Stimulated activated CD4-positive, alpha-beta T cell treated with anti-CD3 and anti-CD28 coated beads, Interleukin-4, amount 100 ng/mL, for 4 hours (primary cell): ENCODE results near the gene TTLL4.

ENCODE experiments used
- DNase-seq, 2 experiments: peaks; one replicate each; pipeline ENCODE4 v3.0.0-alpha.2; 2020

TTLL4 gene

DNA sequence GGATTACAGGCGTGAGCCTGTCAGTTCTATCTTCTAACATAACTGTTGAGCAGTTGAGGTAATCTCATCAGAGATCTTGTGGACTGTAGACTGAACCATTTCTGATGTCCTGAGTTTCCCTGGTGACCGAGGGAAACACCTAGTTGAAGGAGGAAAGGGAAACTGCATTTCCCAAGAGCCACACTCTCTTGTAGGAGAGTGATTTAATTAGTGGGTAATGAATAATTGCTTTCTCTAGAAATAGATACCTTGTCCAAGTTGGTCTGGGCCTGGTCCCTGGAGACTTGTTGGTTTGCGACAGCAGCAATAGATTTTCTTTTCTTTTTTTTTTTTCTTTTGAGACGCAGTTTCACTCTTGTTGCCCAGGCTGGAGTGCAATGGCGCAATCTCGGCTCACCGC, 7.4 kb downstream of the TTLL4 start:
- DNase-seq: no peak

DNA sequence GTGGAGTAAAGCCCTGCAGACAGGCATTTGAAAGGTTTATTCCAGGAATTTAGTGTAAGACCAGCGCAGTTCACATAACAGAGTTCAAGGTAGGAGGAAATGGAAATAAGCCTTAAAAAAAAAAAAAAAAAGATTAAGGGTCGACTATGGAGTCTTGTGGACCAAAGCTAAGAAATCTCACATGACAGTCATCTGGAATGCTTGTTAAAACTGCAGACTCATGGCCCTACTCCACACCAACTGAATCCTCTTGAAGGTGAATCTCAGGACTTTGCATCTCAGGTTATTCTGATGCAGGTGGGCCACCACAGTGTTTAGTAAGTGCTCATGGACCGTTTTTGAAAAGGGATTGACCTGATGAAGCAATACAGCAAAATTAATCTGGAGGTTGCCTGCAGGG, 8.8 kb downstream of the TTLL4 start:
- no peak for DNase-seq

DNA sequence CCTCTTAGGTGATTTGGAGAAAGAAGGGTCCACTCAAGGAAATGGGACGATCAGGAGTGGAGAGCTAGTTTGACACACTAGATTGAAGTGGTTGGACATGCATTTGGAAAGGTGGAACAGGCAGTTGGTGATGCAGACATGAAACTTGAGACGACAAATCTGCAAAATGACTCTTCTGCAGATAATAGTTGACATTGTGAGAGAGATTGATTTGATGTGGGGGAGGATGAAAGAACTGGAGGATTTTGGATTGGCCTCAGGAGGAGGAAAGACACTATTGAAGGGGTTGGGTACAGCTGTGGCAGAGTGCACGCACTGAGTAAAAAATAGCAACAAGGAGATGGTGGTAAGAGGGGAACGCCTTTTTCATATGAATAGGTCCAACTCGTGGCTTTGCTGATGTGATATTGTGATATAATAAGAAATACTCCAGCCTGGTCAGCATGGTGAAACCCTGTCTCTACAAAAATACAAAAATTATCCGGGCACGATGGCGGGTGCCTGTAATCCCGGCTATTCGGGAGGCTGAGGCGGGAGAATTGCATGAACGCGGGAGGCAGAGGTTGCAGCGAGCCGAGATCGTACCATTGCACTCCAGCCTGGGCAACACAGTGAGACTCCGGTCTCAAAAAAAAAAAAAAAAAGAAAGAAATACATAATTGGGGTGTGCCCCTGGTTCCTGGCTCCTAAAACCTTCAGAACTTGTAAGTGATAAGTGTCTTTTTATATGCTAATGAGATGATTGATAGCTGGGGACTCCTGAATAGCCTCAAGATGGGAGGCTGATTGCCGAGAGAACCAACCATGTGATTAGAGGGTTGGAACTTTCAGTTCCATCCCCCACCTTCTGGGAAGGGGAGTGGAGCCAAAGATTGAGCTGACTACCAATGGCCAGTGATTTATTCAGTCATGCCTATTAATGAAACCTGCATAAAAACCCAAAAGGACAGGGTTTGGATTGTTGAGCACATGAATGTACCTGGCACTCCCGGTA, 9.7 kb downstream of the TTLL4 start:
- no peak for DNase-seq

GRCh38 chr2:218721488-218721887, 10.9 kb downstream of the TTLL4 start:
- DNase-seq: no peak

- no peak for DNase-seq
Observed at GRCh38 chr2:218721934-218722333, 11.3 kb downstream of the TTLL4 start.

DNA sequence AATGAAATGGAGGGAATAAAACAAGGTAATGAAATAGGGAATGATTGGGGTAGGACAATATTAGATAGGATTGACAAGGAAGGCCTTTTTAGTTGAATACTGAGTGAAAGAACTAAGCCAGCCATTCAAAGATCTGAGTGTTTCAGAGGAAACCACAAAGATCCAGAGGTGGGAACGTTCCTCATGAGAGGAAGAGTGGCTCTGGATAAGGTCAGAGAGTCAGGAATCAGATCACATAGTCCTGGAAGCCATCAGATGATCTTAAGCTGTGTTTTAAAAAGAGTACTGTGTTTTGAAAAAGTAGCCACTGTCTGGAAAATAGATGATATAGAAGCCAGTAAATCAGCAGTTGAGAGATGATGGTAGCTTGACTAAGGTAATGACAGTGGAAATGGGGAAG, 11.8 kb downstream of the TTLL4 start:
- no peak for DNase-seq

DNA sequence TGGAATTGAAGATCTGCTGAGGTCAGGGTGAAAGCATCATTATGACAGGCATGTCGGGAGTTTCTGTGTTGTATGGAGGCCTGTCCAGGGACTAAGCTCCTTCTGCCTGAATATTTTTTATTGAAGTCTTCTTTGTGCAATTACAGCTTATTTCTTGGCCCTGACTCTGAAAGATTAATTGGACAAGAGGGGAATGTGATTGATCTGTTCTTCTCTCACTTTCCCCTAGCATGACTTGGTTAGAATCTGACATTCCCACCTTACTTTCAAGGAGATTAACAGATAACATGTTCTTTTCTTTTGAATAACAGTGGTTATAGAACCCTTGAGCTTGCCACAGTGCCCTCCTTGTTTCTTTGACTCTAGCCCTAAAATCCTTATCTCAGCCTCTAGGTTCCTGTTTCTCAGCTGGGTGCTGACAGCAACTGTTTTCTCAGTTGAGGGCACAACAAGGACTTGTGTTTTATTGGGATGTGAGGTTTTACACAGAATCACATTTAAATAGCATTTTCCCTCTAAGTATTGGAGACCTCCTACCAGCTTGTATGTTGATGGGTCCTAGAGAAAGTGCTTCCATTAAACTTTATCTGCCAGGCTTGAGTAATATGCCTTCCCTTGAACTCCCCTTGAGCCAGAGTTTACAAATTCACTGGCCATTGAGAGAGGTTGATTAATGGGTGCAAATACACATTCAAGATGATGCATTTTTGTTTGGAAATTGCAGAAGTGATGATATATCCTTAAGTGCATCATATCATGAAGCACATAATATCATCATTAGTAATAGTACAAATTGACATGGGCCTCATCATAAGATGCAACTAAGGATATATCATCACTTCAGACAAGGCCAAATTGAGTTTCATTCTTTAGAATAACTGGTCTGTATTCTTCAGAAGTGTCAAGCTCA, 12.5 kb downstream of the TTLL4 start:
- no peak for DNase-seq

- no peak for DNase-seq
Observed at GRCh38 chr2:218726004-218726574, 15.5 kb downstream of the TTLL4 start.

DNA sequence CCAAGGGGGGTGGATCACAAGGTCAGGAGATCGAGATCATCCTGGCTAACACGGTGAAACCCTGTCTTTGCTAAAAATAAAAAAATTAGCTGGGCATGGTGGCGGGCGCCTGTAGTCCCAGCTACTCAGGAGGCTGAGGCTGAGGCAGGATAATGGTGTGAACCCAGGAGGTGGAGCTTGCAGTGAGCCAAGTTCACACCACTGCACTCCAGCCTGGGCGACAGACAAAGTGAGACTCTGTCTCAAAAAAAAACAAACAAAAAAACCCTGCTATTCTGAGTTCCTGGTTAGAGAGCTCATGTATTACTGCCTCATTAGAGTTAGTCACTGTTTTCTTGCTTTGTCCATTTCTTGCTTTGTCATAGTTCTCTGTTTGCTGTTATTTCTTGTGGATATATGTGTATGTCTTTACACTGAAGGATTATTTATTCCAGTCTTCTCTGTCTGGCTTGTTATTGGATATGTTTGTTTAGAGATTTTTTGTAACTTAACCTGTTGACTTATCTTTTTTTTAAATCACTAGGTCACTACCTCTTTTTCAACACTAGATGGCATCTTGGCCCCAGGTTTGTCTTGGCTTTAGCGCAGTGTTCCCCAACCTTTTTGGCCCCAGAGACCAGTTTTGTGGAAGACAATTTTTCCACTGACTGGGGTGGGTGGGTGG, 17.0 kb downstream of the TTLL4 start:
- DNase-seq: no peak

DNA sequence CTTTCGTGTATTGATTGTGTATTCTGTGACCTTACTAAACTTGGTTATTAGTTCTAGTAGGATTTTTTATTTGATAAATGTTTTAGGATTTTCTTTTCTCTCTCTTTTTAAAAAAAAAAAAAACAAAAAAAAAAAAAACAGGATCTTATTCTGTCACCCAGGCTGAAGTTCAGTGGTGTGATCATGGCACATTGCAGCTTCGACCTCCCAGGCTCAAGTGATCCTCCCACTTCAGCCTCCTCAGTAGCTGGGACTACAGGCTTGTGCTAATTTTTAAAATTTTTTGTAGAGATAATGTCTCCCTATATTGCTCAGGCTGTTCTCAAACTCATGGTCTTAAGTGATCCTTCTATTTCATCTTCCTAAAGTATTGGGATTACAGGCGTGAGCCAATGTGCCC, 19.0 kb downstream of the TTLL4 start:
- no peak for DNase-seq

- DNase-seq: no peak
Observed at GRCh38 chr2:218732052-218732760, 21.6 kb downstream of the TTLL4 start.

DNA sequence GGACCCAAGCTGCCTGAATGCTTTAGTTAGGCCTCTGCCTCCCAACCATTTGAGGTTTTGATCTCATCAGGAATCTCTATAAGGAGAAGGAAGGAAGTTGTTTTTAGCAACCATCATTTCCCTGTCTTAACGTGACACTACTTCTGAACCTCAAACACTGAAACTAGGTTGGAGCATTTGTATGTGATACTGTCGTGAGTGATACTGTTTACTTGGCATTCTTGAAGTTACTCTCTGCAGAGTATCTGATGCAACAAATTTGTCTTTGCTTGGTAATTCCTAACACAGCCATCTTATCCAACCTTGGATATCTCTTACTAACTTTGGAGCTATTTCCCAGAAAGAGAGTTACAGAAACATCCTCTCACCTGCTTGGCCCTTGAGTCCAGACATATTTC, 22.1 kb downstream of the TTLL4 start:
- DNase-seq: no peak

DNA sequence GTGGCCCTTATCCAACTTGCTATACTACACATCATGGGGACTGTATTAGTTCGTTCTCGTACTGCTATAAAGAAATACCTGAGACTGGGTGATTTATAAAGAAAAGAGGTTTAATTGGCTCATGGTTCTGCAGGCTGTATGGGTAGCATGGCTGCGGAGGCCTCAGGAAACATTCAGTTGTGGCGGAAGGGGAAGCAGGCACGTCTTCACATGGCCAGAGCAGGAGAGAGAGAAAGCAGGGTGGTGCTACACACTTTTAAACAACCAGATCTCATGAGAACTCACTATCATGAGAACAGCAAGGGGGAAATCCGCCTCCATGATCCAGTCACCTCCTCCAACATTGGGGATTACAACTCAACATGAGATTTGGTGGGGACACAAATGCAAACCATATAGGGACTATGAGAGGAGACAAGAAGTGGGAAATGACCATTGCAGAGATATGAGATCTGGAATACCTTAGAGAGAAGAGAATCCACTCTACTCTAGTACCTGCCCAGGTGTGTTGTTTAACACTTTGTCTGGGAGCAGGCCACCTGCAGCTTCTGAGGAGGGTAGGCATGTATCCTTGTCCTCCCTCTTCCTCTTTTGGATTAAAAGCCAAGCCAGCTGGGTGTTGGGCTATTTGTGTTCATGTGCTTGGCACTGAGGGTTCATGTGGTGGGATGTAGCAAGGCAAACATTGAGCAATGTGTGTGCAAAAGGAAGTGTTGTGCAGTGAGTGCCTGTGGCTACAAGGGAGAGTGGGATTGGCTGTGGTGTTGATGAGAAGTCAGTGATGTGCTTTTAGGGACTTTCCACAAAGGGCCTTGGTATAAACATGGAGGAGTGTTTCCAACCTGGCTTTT, 22.8 kb downstream of the TTLL4 start:
- DNase-seq: peak in 1 of 2 experiments; percentile 6

DNA sequence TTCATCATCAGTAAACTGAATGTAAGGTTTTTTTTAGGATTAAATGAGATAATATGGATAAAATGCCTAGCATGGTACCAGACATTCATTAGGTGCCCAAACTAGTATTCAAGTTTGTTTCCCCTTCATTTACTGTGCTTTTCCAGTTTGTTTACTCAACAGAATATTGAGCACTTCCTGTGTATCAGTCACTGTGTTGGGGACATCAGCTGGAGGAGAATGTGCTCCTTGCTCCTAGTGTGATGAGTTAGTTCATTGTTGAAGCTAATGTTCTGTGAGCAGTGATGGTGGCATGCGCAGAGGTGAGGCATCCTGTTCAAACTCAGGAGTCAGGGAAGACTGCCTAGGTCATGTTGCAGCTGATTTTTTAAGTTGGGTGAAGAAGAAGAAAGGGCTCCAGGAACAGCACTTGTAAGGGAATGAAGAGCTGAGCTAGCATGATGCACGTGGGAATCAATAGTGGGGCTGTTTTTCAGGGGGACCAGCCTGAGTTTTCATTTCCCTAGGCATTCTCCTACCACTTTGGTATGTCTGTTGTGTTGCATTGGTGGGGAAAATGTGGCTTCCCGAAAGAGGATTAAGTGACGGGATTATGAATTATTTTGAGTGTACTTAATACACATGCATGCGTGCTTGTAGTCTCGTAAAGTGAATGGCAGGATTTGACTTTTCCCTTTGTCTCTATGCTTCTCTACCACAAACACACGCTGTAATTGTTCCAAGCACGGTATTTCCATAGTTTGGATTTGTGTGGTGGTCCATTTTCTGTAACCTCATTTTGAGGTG, 23.7 kb downstream of the TTLL4 start:
- DNase-seq: no peak

GRCh38 chr2:218736531-218736930, 25.9 kb downstream of the TTLL4 start:
- DNase-seq: no peak

DNA sequence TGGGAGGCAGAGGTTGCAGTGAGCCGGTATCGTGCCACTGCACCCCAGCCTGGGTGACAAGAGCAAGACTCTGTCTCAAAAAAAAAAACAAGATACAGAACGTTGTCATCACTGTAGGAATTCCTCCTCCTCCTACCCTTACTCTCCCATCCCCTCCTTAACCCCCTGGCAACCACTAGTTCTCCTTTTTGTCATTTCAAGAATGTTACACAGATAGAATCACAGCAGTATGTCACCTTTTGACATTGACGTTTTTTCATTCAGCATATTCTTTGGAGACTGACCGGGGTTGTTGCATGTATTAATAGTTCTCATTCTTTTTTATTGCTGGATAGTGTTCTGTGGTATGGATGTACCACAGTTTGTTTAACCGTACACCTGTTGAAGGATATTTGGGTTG, 32.4 kb downstream of the TTLL4 start:
- no peak for DNase-seq

DNA sequence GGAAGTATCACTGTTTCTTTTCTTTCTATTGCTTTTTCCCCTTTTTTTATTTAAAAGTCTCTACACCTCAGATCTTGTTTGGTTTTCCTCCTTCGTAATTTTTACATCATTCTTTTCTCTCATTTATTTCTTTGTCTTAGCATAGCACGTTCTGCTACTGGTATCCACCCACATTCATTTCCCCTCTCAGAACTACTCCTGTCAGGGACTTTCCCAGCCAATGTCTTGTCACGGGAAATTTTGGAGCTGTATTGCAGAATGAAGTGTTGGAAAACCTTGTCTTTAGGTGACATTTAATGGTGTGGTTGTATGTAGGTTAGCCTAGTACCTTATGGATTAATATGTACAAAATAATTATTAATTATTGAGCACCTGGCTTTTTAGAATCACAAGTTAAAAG, 34.0 kb downstream of the TTLL4 start:
- no peak for DNase-seq

GRCh38 chr2:218745160-218745558, 34.5 kb downstream of the TTLL4 start:
- DNase-seq: no peak

DNA sequence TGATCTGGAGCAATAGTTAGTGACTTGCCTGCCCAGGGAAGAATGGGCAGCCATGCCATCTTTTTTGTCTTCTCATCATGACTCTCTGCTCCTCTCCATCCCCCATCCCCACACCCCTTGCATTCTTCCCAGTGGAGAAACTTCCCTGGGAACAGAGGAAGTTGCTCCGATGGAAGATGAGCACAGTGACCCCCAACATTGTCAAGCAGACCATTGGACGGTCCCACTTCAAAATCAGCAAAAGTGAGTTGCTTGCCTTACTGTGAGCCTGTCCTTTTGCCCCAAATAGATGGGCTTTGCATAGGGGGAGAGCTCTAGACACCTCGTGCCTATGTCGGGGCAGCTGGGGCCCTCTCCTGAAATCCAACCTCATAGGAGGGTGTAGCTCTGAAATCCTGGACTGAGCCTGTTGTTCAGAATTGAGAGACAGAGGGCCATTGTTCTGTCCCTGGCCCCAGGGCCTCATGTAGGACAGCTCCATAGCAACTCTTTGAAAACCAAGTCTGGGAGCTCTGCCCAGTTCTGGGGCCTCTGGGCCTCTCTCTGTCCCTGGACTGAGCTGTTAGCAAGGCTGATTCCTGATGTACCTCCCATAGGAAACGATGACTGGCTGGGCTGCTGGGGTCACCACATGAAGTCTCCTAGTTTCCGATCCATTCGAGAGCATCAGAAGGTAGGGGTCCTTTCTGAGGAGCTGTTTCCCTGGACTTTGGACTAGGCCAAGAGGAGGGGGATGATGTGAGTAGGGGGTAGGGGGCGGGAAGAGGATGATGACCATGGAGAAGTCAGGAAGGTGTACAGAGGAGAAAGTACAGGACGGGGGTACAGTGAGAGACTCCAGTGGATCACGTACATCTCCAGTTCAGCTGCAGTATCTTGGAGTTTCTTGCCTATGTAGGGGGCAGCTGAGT, 35.2 kb downstream of the TTLL4 start:
- DNase-seq: no peak
